HCT116 (cell line): Measurements from ENCODE around the gene DCDC2C. TPM values are rescaled to one million over a fixed set of nuclear protein-coding genes. Genes with fewer than 3 reads are reported as not detected.

Experiments used
- ATAC-seq: fragments of 200-7000 bp; cut with Tn5 transposase; 2 replicates; pipeline ENCODE4 v1.9.1; 2020; ENCODE audit warnings: mild to moderate bottlenecking, moderate library complexity
- BruUV-seq: library from RNA; stranded (reverse); fragments of 400-500 nt; replicated peaks from 2 replicates; lab custom pipeline; 2021; lab: Mats Ljungman, UMichigan
- CTCF ChIA-PET: fragments of 300-600 bp; sonication (Branson Sonifier 250); formaldehyde crosslinking; loops from one replicate; lab custom pipeline; 2021; ENCODE audit warnings: antibody characterized with exemption; lab: Charles Lee
- POLR2A ChIA-PET: fragments of 300-600, 350-600 bp; sonication (Branson Sonifier 250); formaldehyde crosslinking; loops from one replicate; lab custom pipeline; 2021; ENCODE audit warnings: antibody characterized with exemption; lab: Charles Lee
- RAD21 ChIA-PET, 2 experiments: fragments of 300-600 bp; sonication (Branson Sonifier 250); formaldehyde crosslinking; loops; one replicate each; lab custom pipeline; 2023; ENCODE audit warnings: low total read pairs in 2 of 2; ENCODE audit not compliant: uncharacterized antibody in 2 of 2, unreplicated experiment in 2 of 2, low non-redundant PET in 1 of 2; lab: Charles Lee
- DNase-seq: peaks from one replicate; pipeline ENCODE4 v3.0.0-alpha.2; 2010; ENCODE audit warnings: low read depth, low spot score
- H2AFZ ChIP-seq: fragments of 200-600 bp; shearing (Covaris generic), sonication (generic); 2 replicates; pipeline ENCODE4 v1.6.1; 2017; ENCODE audit warnings: low read depth, mixed run types, mixed read lengths, antibody characterized with exemption, low read length; ENCODE audit not compliant: poor library complexity, severe bottlenecking
- H3K27ac ChIP-seq: 2 replicates; pipeline ENCODE4 v1.5.1; 2012; ENCODE audit warnings: low read depth, low read length
- H3K27me3 ChIP-seq: fragments of 200-600 bp; sonication (generic); 2 replicates; pipeline ENCODE4 v1.6.1; 2016; ENCODE audit warnings: mixed run types, low read length, mixed read lengths; ENCODE audit not compliant: insufficient read depth
- H3K36me3 ChIP-seq, 2 experiments: fragments of 200-500 bp in 1 of 2; fragments of 200-600 bp in 1 of 2; sonication (Bioruptor generic) in 1 of 2; sonication (generic) in 1 of 2; 2 replicates each; pipeline versions ENCODE4 v1.5.1 to v1.6.1; 2014 to 2016; ENCODE audit warnings: low read length in 2 of 2, inconsistent platforms in 1 of 2, mixed read lengths in 1 of 2, mixed run types in 1 of 2; ENCODE audit not compliant: insufficient read depth in 2 of 2, control insufficient read depth in 1 of 2
- H3K4me1 ChIP-seq, 2 experiments: fragments of 200-600 bp in 1 of 2; sonication (generic) in 1 of 2; 2 replicates each; pipeline versions ENCODE4 v1.5.1 to v1.6.1; 2012 to 2017; ENCODE audit warnings: low read length in 2 of 2, inconsistent platforms in 1 of 2, mild to moderate bottlenecking in 1 of 2, mixed read lengths in 1 of 2, mixed run types in 1 of 2, moderate library complexity in 1 of 2; ENCODE audit not compliant: insufficient read depth in 2 of 2, control insufficient read depth in 1 of 2
- H3K4me2 ChIP-seq: fragments of 200-600 bp; sonication (generic); 2 replicates; pipeline ENCODE4 v1.6.1; 2017; ENCODE audit warnings: mixed run types, low read length, mixed read lengths
- H3K4me3 ChIP-seq, 2 experiments: fragments of 200-600 bp in 1 of 2; sonication (generic) in 1 of 2; replicated peaks in 1 of 2; 2 replicates each; pipeline ENCODE4 v1.5.1; 2011 to 2016; ENCODE audit warnings: low read length in 2 of 2, control low read depth in 1 of 2, low read depth in 1 of 2, mild to moderate bottlenecking in 1 of 2, mixed read lengths in 1 of 2, mixed run types in 1 of 2
- H3K79me2 ChIP-seq: fragments of 200-600 bp; sonication (generic); 2 replicates; pipeline ENCODE4 v1.6.1; 2017; ENCODE audit warnings: mild to moderate bottlenecking, mixed run types, low read length, moderate library complexity, mixed read lengths; ENCODE audit not compliant: insufficient read depth
- H3K9ac ChIP-seq: fragments of 200-600 bp; sonication (generic); 2 replicates; pipeline ENCODE4 v1.6.1; 2016; ENCODE audit warnings: low read length, mixed read lengths
- H3K9me2 ChIP-seq: fragments of 200-600 bp; sonication (generic), shearing (Covaris generic); 2 replicates; pipeline ENCODE4 v1.6.1; 2017; ENCODE audit warnings: mixed run types, mild to moderate bottlenecking, moderate library complexity; ENCODE audit not compliant: insufficient read depth
- H3K9me3 ChIP-seq, 2 experiments: fragments of 200-500 bp in 1 of 2; fragments of 200-600 bp in 1 of 2; sonication (Bioruptor generic) in 1 of 2; sonication (generic) in 1 of 2; 2 replicates each; pipeline ENCODE4 v1.6.1; 2014 to 2017; ENCODE audit warnings: low read length in 2 of 2, mixed read lengths in 2 of 2, inconsistent platforms in 1 of 2, low read depth in 1 of 2, mild to moderate bottlenecking in 1 of 2, mixed run types in 1 of 2, moderate library complexity in 1 of 2; ENCODE audit not compliant: control insufficient read depth in 1 of 2, insufficient read depth in 1 of 2
- H4K20me1 ChIP-seq: fragments of 200-600 bp; sonication (generic), shearing (Covaris generic); 2 replicates; pipeline ENCODE4 v1.6.1; 2017; ENCODE audit warnings: mixed run types, mild to moderate bottlenecking, moderate library complexity; ENCODE audit not compliant: insufficient read depth
- ATF3 ChIP-seq: IDR thresholded peaks from 2 replicates; pipeline ENCODE4 v1.6.1; 2012
- CEBPB ChIP-seq: IDR thresholded peaks from 2 replicates; pipeline ENCODE4 v1.6.1; 2012; ENCODE audit warnings: low read depth
- EGR1 ChIP-seq: IDR thresholded peaks from 2 replicates; pipeline ENCODE4 v1.6.1; 2012; ENCODE audit warnings: low read depth
- EZH2 ChIP-seq: fragments of 200-600 bp; sonication (generic); IDR thresholded peaks from 2 replicates; pipeline ENCODE4 v1.6.1; 2017; ENCODE audit warnings: antibody characterized with exemption, mixed run types
- JUND ChIP-seq: IDR thresholded peaks from 2 replicates; pipeline ENCODE4 v1.6.1; 2012
- RAD21 ChIP-seq: IDR thresholded peaks from 2 replicates; pipeline ENCODE4 v1.6.1; 2012; ENCODE audit warnings: low read depth, mild to moderate bottlenecking
- SP1 ChIP-seq: IDR thresholded peaks from 2 replicates; pipeline ENCODE4 v1.6.1; 2012; ENCODE audit warnings: low read depth
- SRF ChIP-seq: IDR thresholded peaks from 2 replicates; pipeline ENCODE4 v1.6.1; 2012; ENCODE audit warnings: low read depth
- TCF7L2 ChIP-seq: IDR thresholded peaks from 2 replicates; pipeline ENCODE4 v1.7.0; 2011; ENCODE audit warnings: borderline replicate concordance, inconsistent platforms; ENCODE audit not compliant: insufficient read depth, insufficient read length; ENCODE audit errors: extremely low read depth
- YY1 ChIP-seq: IDR thresholded peaks from 2 replicates; pipeline ENCODE4 v1.6.1; 2011; ENCODE audit warnings: low read length, low read depth, moderate library complexity, mild to moderate bottlenecking; ENCODE audit not compliant: insufficient replicate concordance; ENCODE audit errors: extremely low read depth
- ZFX ChIP-seq: fragments of 450-650 bp; IDR thresholded peaks from 2 replicates; pipeline ENCODE4 v1.6.1; 2017
- ZNF274 ChIP-seq: fragments of 200-500 bp; sonication (Bioruptor generic); IDR thresholded peaks from 2 replicates; pipeline ENCODE4 v1.6.1; 2014; ENCODE audit warnings: mild to moderate bottlenecking, low read depth, low read length, inconsistent platforms
- intact Hi-C: fragments of 100-400 bp; cut with micrococcal nuclease; formaldehyde crosslinking; loops from 2 replicates; pipeline ENCODE4 v1.10.0; 2022
- total RNA-seq: library from RNA; stranded (reverse); gene quantifications from one replicate; pipeline ENCODE4 v1.2.1, GENCODE V29; 2021; ENCODE audit not compliant: unreplicated experiment
- TF ChIP-seq, protein P1 (sequence below), 3 experiments: fragments of 200-600 bp in 1 of 3; sonication (generic) in 1 of 3; IDR thresholded peaks in 2 of 3; conservative IDR thresholded peaks in 1 of 3; 2 replicates each; pipeline ENCODE4 v1.5.1; 2012 to 2017; ENCODE audit warnings: low read depth in 2 of 3, low read length in 2 of 3, antibody characterized with exemption in 1 of 3, borderline replicate concordance in 1 of 3, control low read depth in 1 of 3, mild to moderate bottlenecking in 1 of 3, mixed read lengths in 1 of 3, mixed run types in 1 of 3, moderate library complexity in 1 of 3; ENCODE audit not compliant: insufficient read depth in 1 of 3
- TF ChIP-seq, protein P2 (sequence below): IDR thresholded peaks from 2 replicates; pipeline ENCODE4 v1.6.1; 2012
- TF ChIP-seq, protein P3 (sequence below): IDR thresholded peaks from 2 replicates; pipeline ENCODE4 v1.6.1; 2012; ENCODE audit warnings: low read depth

Gene DCDC2C
- total RNA-seq, 1 experiment from 2014 or later: not detected

- TF ChIP-seq, protein P1, sequence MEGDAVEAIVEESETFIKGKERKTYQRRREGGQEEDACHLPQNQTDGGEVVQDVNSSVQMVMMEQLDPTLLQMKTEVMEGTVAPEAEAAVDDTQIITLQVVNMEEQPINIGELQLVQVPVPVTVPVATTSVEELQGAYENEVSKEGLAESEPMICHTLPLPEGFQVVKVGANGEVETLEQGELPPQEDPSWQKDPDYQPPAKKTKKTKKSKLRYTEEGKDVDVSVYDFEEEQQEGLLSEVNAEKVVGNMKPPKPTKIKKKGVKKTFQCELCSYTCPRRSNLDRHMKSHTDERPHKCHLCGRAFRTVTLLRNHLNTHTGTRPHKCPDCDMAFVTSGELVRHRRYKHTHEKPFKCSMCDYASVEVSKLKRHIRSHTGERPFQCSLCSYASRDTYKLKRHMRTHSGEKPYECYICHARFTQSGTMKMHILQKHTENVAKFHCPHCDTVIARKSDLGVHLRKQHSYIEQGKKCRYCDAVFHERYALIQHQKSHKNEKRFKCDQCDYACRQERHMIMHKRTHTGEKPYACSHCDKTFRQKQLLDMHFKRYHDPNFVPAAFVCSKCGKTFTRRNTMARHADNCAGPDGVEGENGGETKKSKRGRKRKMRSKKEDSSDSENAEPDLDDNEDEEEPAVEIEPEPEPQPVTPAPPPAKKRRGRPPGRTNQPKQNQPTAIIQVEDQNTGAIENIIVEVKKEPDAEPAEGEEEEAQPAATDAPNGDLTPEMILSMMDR (IDR thresholded peaks at IDR 0.05 in 2 of 3, conservative IDR thresholded peaks at IDR 0.05 in 1 of 3; ENCODE audit: borderline replicate concordance in 1 of 3, insufficient read depth in 1 of 3, low read depth in 2 of 3, low read length in 2 of 3): no peak
- no peak for TF ChIP-seq EGR1
- no peak for TF ChIP-seq SRF
- TF ChIP-seq, protein P2, sequence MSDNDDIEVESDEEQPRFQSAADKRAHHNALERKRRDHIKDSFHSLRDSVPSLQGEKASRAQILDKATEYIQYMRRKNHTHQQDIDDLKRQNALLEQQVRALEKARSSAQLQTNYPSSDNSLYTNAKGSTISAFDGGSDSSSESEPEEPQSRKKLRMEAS: no peak
- TF ChIP-seq, protein P3, sequence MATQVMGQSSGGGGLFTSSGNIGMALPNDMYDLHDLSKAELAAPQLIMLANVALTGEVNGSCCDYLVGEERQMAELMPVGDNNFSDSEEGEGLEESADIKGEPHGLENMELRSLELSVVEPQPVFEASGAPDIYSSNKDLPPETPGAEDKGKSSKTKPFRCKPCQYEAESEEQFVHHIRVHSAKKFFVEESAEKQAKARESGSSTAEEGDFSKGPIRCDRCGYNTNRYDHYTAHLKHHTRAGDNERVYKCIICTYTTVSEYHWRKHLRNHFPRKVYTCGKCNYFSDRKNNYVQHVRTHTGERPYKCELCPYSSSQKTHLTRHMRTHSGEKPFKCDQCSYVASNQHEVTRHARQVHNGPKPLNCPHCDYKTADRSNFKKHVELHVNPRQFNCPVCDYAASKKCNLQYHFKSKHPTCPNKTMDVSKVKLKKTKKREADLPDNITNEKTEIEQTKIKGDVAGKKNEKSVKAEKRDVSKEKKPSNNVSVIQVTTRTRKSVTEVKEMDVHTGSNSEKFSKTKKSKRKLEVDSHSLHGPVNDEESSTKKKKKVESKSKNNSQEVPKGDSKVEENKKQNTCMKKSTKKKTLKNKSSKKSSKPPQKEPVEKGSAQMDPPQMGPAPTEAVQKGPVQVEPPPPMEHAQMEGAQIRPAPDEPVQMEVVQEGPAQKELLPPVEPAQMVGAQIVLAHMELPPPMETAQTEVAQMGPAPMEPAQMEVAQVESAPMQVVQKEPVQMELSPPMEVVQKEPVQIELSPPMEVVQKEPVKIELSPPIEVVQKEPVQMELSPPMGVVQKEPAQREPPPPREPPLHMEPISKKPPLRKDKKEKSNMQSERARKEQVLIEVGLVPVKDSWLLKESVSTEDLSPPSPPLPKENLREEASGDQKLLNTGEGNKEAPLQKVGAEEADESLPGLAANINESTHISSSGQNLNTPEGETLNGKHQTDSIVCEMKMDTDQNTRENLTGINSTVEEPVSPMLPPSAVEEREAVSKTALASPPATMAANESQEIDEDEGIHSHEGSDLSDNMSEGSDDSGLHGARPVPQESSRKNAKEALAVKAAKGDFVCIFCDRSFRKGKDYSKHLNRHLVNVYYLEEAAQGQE: no peak
- TF ChIP-seq, all 23 proteins: peak for 0
Observed at GRCh38 chr2:3679180-3679579, 24.2 kb upstream of the DCDC2C start (continued).

DNA sequence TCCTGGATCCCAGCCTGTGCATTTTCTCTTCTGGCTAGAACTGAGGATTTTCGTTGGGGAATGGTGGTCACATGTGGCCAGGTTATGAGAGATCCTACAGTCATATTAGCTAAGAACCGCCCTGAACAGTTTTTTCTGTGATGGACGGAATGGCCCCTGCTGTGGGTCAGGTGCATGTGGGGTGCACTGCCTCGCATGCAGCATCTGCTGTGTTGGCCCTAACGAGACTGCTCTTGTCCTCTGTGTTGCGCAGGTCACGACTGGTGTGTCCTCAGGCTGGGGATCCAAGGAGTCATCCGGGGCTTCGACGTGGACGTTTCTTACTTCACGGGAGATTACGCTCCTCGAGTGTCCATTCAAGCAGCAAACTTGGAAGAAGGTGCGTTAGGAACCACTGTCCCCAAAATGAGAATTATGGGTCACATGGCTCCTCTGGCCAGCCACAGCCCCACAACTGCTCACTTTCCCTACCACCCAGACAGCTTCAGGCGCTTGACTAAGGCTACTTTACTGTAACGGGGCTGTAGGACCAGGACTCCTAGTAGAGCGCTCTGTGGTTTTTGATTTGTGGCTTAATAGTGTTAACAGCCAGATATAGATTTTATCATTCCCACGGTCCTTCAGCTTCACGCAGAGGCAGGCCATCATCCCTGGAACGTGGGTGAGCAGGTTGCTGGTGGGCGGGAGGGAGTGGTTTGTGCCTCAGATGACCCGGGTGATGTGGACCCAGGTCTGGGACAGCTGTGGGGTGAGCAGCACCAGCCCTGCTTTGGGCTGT, 23.6 kb upstream of the DCDC2C start:
- H2AFZ ChIP-seq: no peak overlapping the region
- ChIA-PET POLR2A (no interaction called here), RAD21 (no interaction called here), CTCF (no interaction called here)
- no peak for DNase-seq
- H4K20me1 ChIP-seq: no peaks in the 10 kb centered on the region
- peaks cover 11% of the 10 kb centered on the region; the same call in 1 of the 2 replicates for H3K27me3 ChIP-seq
- no peaks in the 10 kb centered on the region for H3K79me2 ChIP-seq
- intact Hi-C loops: no loop called here
- ATAC-seq: no peak
- H3K4me1 ChIP-seq: no peaks in the 10 kb centered on the region
- no peaks in the 10 kb centered on the region for H3K9me2 ChIP-seq
- no peak overlapping the region for H3K27ac ChIP-seq
- H3K9ac ChIP-seq: no peak overlapping the region
- H3K36me3 ChIP-seq: no peaks in the 10 kb centered on the region
- no peaks in the 10 kb centered on the region for H3K9me3 ChIP-seq
- no peak overlapping the region for H3K4me2 ChIP-seq
- no TSS peak for BruUV-seq
- no peak overlapping the region for H3K4me3 ChIP-seq
- TF ChIP-seq ZNF274 (no peak), CEBPB (no peak), YY1 (no peak), JUND (no peak), EZH2 (no peak), SP1 (no peak), SRF (no peak), RAD21 (no peak), TCF7L2 (no peak), ATF3 (no peak), ZFX (no peak)
- TF ChIP-seq, protein P2: no peak
